Astrocyte of the cerebellum (primary cell): ENCODE data around the gene CPT1B.

ENCODE experiments used
- DNase-seq: peaks from one replicate; pipeline ENCODE4 v3.0.0-alpha.2; 2011; ENCODE audit warnings: low read depth
- H3K4me3 ChIP-seq: 2 replicates; pipeline ENCODE4 v1.5.1; 2011; ENCODE audit warnings: mild to moderate bottlenecking, low read depth, low read length, moderate library complexity
- CTCF ChIP-seq: IDR thresholded peaks from 2 replicates; pipeline ENCODE4 v1.5.1; 2012; ENCODE audit warnings: low read length, low read depth, moderate library complexity, mild to moderate bottlenecking; ENCODE audit errors: missing control alignments
- in situ Hi-C: cut with HindIII; loops from 2 replicates; pipeline ENCODE4 v1.10.0; 2017; ENCODE audit warnings: low sequenced_read_pairs

CPT1B gene

DNA sequence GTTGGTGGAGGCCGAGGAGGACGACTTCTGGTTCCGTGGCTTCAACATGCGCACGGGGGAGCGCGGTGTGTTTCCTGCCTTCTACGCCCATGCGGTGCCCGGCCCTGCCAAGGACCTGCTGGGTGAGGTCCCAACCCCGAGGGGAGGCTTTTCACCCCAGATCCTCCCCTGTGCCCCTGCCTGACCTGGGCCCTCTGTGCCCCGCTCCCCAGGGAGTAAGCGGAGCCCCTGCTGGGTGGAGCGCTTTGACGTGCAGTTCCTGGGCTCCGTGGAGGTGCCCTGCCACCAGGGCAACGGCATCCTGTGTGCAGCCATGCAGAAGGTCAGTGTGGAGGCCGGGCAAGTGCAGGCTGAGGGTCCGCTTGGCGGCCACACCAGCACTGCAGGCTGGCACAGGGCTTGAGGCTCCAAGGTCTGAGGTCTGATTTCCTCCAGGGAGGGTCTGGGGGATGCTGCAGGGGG is 27.4 kb upstream of the CPT1B start:
- no peak for DNase-seq
- TF ChIP-seq CTCF, result no peak
- in situ Hi-C loops, result no loop called here

GRCh38 chr22:50605002-50605612 is 26.9 kb upstream of the CPT1B start:
- TF ChIP-seq CTCF, result no peak
- in situ Hi-C loops, result no loop called here
- no peak overlapping the region for H3K4me3 ChIP-seq
- DNase-seq, result no peak

More for the DNA sequence above, 27.4 kb upstream of the CPT1B start:
- no peak overlapping the region for H3K4me3 ChIP-seq

GRCh38 chr22:50604256-50605001 is 26.2 kb upstream of the CPT1B start:
- DNase-seq, result no peak
- in situ Hi-C loops, result no loop called here
- H3K4me3 ChIP-seq, result no peak overlapping the region
- TF ChIP-seq CTCF, result no peak

DNA sequence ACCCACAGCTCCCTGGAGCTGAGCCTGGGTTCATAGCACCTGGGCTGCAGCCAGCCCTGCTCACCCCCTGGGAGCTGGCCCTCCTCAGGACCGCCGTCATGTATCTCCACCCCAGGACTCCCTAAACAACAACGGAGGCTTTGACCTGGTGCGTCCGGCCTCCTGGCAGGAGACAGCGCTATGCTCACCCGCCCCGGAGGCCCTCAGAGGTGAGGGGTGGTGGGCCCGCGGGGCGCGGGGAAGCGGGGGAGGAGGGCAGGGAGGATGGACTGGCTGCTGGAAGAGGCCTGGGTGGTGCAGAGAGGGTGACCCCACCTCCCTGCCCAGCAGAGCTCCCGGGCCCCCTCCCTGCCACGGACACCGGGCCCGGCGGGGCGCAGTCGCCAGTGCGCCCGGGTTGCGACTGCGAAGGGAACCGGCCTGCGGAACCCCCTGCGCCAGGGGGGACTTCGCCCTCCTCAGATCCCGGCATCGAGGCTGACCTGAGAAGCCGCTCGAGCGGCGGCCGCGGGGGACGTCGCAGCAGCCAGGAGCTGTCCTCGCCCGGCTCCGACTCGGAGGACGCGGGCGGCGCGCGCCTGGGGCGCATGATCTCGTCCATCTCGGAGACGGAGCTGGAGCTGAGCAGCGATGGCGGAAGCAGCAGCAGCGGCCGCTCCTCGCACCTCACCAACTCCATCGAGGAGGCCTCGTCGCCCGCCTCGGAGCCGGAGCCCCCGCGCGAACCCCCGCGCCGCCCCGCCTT is 25.5 kb upstream of the CPT1B start:
- H3K4me3 ChIP-seq, result no peak overlapping the region
- no peak for DNase-seq
- no peak for TF ChIP-seq CTCF
- in situ Hi-C loops, result no loop called here

GRCh38 chr22:50602338-50602700 is 24.1 kb upstream of the CPT1B start:
- no peak for DNase-seq
- TF ChIP-seq CTCF, result no peak
- H3K4me3 ChIP-seq, result no peak overlapping the region
- in situ Hi-C loops, result no loop called here

GRCh38 chr22:50601669-50602337 is 23.6 kb upstream of the CPT1B start:
- no peak overlapping the region for H3K4me3 ChIP-seq
- no peak for DNase-seq
- no peak for TF ChIP-seq CTCF
- in situ Hi-C loops, result no loop called here
